Jurkat, Clone E6-1 (cell line): ENCODE results near the gene GOLGA8A. TPM values are rescaled to one million over a fixed set of nuclear protein-coding genes. Genes with fewer than 3 reads are reported as not detected.
"Not testable (repeated sequence)": the region's sequence is repeated elsewhere in the genome, so short reads cannot be mapped to it uniquely, and the experiment has no call there.

Experiments used
- DNase-seq: peaks from one replicate; pipeline ENCODE4 v3.0.0-alpha.2; 2011; ENCODE audit warnings: low read depth, low spot score
- H3K4me3 ChIP-seq: 2 replicates; pipeline ENCODE4 v1.5.1; 2011; ENCODE audit warnings: mild to moderate bottlenecking, low read length, control low read depth, moderate library complexity
- polyA plus RNA-seq: library from polyadenylated mRNA; unstranded; fragments of >200 nt; gene quantifications from one replicate; pipeline ENCODE4 v1.2.1, GENCODE V29; 2012; ENCODE audit warnings: missing spikeins; ENCODE audit not compliant: insufficient read length, insufficient read depth

Gene GOLGA8A
- polyA plus RNA-seq = 5.8 TPM

- DNase-seq = no peak
- peak within 1 kb of the TSS; percentile 27 for H3K4me3 ChIP-seq
Measured at GRCh38 chr15:34437687-34438086, at the start of gene GOLGA8A. GOLGA8A (minus strand) TSS chr15:34437808; CDS start chr15:34389691, 48,117 bp downstream.

DNA sequence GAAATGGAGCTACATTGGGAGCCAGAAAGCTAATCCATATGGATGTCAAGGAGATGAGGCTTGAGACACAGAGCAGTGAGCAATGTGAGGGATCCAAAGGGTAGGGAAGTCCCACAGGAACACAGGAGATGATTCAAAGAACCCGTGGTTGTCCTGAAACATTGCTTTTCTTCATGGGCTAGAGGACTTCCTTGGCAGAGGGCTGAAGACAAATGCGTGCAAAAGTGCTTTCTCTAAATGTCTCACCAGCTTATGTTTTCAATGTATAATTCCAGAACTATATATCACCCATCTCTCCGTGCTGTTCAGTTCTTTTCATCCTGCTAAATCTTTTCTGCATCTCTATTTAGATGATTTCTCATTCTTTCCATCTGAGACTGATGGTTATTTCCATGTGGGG is 46.0 kb upstream of the GOLGA8A start:
- H3K4me3 ChIP-seq = no peak overlapping the region
- no peak for DNase-seq

DNA sequence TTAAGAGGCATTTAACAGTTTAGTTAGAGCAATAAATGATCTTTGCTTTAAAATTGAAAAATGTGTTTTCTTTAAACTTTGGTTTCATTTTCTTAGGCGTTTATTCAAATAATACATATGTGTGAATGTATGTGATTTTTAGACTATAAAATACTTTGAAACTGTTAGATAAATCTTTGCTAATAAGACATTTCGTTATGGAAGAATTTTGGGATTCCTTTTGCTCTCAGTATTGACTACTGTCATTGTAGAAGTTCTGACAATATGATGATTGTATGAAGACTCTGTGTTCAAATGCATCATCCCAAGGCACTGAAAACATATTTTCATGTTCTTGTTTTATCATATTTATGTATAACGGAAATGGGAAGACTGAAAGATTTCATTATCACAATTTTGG is 43.8 kb upstream of the GOLGA8A start:
- no peak overlapping the region for H3K4me3 ChIP-seq
- no peak for DNase-seq

GRCh38 chr15:34473840-34474239 is 36.2 kb upstream of the GOLGA8A start:
- DNase-seq = no peak
- H3K4me3 ChIP-seq = no peak overlapping the region

DNA sequence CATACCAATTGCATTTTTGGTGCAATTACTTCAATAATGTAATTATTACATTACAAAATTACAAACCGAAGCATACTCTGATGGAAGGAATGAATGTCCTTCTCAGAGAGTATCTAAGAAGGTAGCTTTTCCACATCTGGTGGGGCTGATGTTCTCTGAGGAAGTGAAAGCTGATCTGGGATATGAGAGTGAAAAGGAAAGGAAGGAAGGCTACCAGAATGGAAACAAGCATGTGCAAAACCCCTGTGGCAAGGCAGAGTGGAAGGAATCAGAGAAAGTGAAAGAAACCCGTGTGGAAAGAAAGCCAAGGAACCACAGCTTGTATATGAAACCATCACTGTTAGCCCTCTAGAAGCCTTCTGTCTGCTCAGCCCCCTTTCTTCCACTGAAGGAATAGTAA is 35.3 kb upstream of the GOLGA8A start:
- H3K4me3 ChIP-seq = no peak overlapping the region

GRCh38 chr15:34470892-34471291 is 33.3 kb upstream of the GOLGA8A start:
- no peak for DNase-seq
- no peak overlapping the region for H3K4me3 ChIP-seq

More for the DNA sequence above, 35.3 kb upstream of the GOLGA8A start:
- DNase-seq = no peak

DNA sequence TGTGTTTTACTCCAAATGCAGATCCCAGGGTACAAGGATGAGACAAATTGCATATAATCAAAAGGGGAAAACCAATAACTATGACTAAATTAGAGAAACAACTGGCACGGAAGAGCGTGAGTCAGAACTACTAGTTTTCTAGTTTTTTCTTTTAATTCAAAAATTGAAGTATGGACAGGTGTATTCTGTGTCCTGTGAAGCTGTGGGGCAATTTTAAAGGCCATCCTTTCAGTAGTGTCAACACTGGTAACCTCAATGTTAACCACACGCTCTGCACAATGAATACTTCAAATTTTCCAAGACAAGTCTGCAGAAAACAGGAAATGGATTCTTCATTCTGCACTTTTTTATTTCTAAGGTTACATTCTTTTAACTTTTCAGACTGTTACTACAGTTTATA is 32.5 kb upstream of the GOLGA8A start:
- no peak for DNase-seq
- H3K4me3 ChIP-seq = no peak overlapping the region

DNA sequence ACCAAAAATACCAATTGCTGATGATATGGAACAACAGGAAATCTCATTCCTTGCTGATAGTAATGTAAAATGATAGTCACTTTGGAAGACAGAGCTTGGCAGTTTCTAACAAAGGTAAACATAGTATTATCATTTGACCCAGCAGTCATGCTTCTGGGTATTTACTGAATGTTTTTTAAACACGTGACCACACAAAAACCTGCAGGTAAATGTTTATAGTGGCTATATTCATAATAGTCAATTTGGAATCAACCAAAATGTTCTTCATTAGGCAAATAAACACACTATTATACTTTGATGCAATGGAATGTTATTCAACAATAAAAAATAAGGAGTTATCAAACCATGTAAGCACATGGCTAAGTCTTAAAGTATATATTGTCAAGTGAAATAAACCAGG is 24.1 kb upstream of the GOLGA8A start:
- no peak overlapping the region for H3K4me3 ChIP-seq
- DNase-seq = no peak

DNA sequence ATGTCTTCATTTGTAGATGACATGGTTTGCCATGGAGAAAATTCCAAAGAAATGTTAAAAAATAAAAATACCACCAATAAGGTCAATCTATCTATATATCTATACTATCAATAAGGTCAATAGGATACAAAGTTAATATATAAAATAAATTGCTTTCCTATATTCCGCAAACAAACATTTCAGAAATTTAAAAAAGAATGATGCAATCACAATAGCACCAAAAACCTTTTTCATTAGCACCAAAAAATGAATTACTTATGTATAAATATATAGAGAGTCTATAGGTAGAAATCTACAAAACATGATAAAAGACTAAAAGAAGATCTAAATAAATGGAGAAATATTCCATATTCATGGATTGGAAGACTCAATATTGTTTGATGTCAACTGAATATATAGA is 22.8 kb upstream of the GOLGA8A start:
- no peak for DNase-seq
- no peak overlapping the region for H3K4me3 ChIP-seq

DNA sequence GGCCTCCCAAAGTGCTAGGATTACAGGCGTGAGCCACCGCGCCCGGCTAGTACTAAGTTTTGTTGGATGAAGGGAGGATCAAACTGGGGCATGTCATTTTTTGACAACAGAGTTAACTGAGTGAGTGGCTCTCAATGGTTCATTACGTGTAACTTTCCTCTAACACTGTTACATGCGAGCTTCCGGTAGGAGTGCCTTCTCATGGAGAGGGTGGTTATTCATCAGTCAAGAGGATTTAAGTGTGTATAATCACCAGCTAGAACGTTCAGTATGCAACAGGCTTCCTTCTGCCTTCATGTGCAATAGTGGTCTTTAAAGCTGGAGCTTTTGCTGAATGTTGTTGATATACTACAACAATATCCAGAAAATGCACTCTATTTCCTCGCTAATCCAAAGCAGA is 19.1 kb upstream of the GOLGA8A start:
- H3K4me3 ChIP-seq = no peak overlapping the region
- DNase-seq = no peak

DNA sequence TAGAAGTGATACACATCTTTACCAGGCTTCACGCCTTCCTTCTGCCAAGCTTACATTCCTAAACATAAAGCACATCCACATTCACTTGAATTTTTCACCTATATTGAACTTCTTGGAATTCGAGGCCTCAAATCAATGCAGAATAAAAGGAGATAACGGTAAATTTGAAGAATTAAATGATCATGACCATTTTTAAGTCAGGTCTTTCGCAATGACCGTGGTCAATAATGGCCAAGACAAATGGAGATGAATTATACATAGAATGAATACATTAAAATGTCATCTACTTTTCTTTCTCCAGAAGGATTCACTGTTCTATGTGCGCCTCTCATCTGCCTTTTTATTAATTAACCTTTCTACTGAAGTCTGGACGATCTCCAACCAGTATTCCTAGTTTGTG is 5.3 kb upstream of the GOLGA8A start:
- H3K4me3 ChIP-seq = no peak overlapping the region
- no peak for DNase-seq

DNA sequence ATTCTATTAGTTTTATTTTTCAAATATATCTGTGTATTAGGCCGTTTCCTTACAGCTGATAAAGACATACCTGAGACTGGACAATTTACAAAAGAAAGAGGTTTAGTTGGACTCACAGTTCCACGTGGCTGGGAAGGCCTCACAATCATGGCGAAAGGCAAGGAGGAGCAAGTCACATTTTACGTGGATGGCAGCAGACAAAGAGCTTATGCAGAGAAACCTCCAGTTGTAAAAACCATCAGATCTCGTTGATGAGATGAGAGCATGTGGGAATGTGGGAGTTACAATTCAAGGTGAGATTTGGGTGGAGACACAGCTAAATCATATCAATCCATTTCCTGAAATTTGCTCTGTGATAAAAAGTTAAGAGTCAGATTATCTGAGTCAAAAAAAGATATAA is 2.3 kb upstream of the GOLGA8A start:
- H3K4me3 ChIP-seq = no peak overlapping the region
- no peak for DNase-seq

- no peak for DNase-seq
- H3K4me3 ChIP-seq = peak overlapping the region; percentile 27
Measured at GRCh38 chr15:34436956-34437442, 609 bp downstream of the GOLGA8A start.

- peak overlapping the region; percentile 27 for H3K4me3 ChIP-seq
- peak; percentile 5 for DNase-seq
Measured at GRCh38 chr15:34436126-34436955, 1.3 kb downstream of the GOLGA8A start.

GRCh38 chr15:34435658-34436057 is 1.9 kb downstream of the GOLGA8A start:
- DNase-seq = no peak
- no peak overlapping the region for H3K4me3 ChIP-seq

GRCh38 chr15:34434627-34435305 is 2.8 kb downstream of the GOLGA8A start:
- DNase-seq = no peak
- H3K4me3 ChIP-seq = no peak overlapping the region

GRCh38 chr15:34433956-34434626 is 3.5 kb downstream of the GOLGA8A start:
- not testable (repeated sequence) for H3K4me3 ChIP-seq, DNase-seq

DNA sequence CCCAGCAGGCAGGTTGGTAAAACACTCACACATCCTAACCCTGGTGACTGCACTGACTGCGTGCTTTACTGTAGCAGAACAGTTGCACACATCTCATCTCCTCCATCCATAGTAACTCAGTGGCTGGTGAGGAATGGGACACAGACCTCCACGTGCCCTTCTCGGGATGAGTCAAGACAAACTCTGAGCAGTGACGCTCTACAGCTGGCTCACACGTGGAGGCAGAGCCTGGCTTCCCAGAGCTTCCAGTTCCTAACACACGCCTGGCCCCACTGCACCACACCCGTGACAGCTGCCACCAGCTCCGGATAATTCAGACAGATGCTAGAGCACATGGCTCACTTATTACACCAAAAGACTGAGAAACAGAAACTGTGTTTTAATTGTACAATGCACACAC is 7.0 kb downstream of the GOLGA8A start:
- not testable (repeated sequence) for DNase-seq, H3K4me3 ChIP-seq

GRCh38 chr15:34423425-34424090 is 14.1 kb downstream of the GOLGA8A start:
- not testable (repeated sequence) for DNase-seq, H3K4me3 ChIP-seq
